ENCODE data around the gene TMEM33. TPM values are rescaled to one million over a fixed set of nuclear protein-coding genes. Genes with fewer than 3 reads are reported as not detected.

The TMEM33 gene
- total RNA-seq, 1 experiment from 2014 or later, result 81.4 TPM

- H3K9me3 Mint-ChIP-seq, result no peaks in the 10 kb centered on the region
- CTCF ChIA-PET, result no interaction called here
- H3K4me1 Mint-ChIP-seq, result peaks cover 20% of the 10 kb centered on the region
- DNase-seq (ENCODE audit: low spot score), result no peak
- no peak for ATAC-seq
- H3K36me3 Mint-ChIP-seq, result no peaks in the 10 kb centered on the region
- POLR2A ChIA-PET, result no interaction called here
- H3K4me3 Mint-ChIP-seq, result peak overlapping the region; percentile 99
- TF ChIP-seq ATF1 (CRISPR knock-in tag; IDR thresholded peaks at IDR 0.05) (no peak), ZMAT4 (CRISPR knock-in tag; IDR thresholded peaks at IDR 0.05) (no peak), CDX4 (CRISPR knock-in tag; IDR thresholded peaks at IDR 0.05; ENCODE audit: borderline replicate concordance) (no peak), NR3C1 (CRISPR knock-in tag; conservative IDR thresholded peaks at IDR 0.05; ENCODE audit: low read depth) (no peak), ZNF512 (CRISPR knock-in tag; IDR thresholded peaks at IDR 0.05; ENCODE audit: borderline replicate concordance) (no peak), ZNF423 (CRISPR knock-in tag; IDR thresholded peaks at IDR 0.05) (no peak), E2F4 (CRISPR knock-in tag; IDR thresholded peaks at IDR 0.05; ENCODE audit: borderline replicate concordance, low read depth) (no peak), ELF4 (CRISPR knock-in tag; IDR thresholded peaks at IDR 0.05; ENCODE audit: low read depth) (no peak), AFF4 (CRISPR knock-in tag; IDR thresholded peaks at IDR 0.05; ENCODE audit: borderline replicate concordance) (no peak), KAT7 (CRISPR knock-in tag; IDR thresholded peaks at IDR 0.05; ENCODE audit: borderline replicate concordance) (no peak)
- H3K27ac Mint-ChIP-seq, result no peak overlapping the region
- no peaks in the 10 kb centered on the region for H3K27me3 Mint-ChIP-seq (ENCODE audit: low read depth)
These were observed 56.9 kb downstream of the TMEM33 start for GRCh38 chr4:41991916-41992767.

GRCh38 chr4:41992967-41993857 is 58.0 kb downstream of the TMEM33 start:
- Mint-ChIP-seq H3K9me3 (no peaks in the 10 kb centered on the region), H3K36me3 (no peaks in the 10 kb centered on the region), H3K4me3 (no peak overlapping the region), H3K4me1 (peaks cover 20% of the 10 kb centered on the region), H3K27me3 (ENCODE audit: low read depth) (no peaks in the 10 kb centered on the region), H3K27ac (no peak overlapping the region)
- CTCF ChIA-PET, result no interaction called here
- POLR2A ChIA-PET, result no interaction called here
- no peak for DNase-seq (ENCODE audit: low spot score)
- TF ChIP-seq TEAD4 (CRISPR knock-in tag; IDR thresholded peaks at IDR 0.05), result no peak
- TF ChIP-seq HMGA2 (CRISPR knock-in tag; IDR thresholded peaks at IDR 0.05), result peak; percentile 97
- ATAC-seq, result no peak

Data from WTC11 (cell line).